Caco-2 (cell line): ENCODE measurements around the gene SLC25A39. TPM values are rescaled to one million over a fixed set of nuclear protein-coding genes. Genes with fewer than 3 reads are reported as not detected.
"Not testable (repeated sequence)": the region's sequence is repeated elsewhere in the genome, so short reads cannot be mapped to it uniquely, and the experiment has no call there.

ENCODE experiments used
- BruUV-seq: library from RNA; stranded (reverse); fragments of 400-500 nt; replicated peaks from 2 replicates; lab custom pipeline; 2021; lab: Mats Ljungman, UMichigan
- CTCF ChIA-PET: fragments of 300-600 bp; sonication (Branson Sonifier 250); formaldehyde crosslinking; loops from one replicate; lab custom pipeline; 2022; ENCODE audit warnings: antibody characterized with exemption; lab: Charles Lee
- POLR2A ChIA-PET: fragments of 300-600 bp; sonication (Branson Sonifier 250); formaldehyde crosslinking; loops from one replicate; lab custom pipeline; 2022; ENCODE audit warnings: antibody characterized with exemption; lab: Charles Lee
- DNase-seq, 2 experiments: peaks; one replicate each; pipeline versions ENCODE4 v3.0.0 to v3.0.0-alpha.2; 2020 to 2022
- H3K27me3 ChIP-seq: replicated peaks from 2 replicates; pipeline ENCODE4 v1.6.0; 2011; ENCODE audit warnings: low read length; ENCODE audit not compliant: control insufficient read depth, insufficient read depth
- H3K36me3 ChIP-seq: 2 replicates; pipeline ENCODE4 v1.5.1; 2011; ENCODE audit warnings: low read length; ENCODE audit not compliant: control insufficient read depth, insufficient read depth
- H3K4me1 ChIP-seq: fragments of 250-450 bp; sonication (Bioruptor Pico); 2 replicates; pipeline ENCODE4 v1.5.1; 2020; ENCODE audit warnings: mild to moderate bottlenecking
- H3K4me3 ChIP-seq: 2 replicates; pipeline ENCODE4 v1.5.1; 2011; ENCODE audit warnings: low read depth, mild to moderate bottlenecking, control low read depth, low read length
- H3K9me3 ChIP-seq: fragments of 250-450 bp; sonication (Bioruptor Pico); 2 replicates; pipeline ENCODE4 v1.5.1; 2020; ENCODE audit warnings: mild to moderate bottlenecking, moderate library complexity
- H3K27ac Mint-ChIP-seq: one replicate; pipeline ENCODE4 v1.8.0; 2022; ENCODE audit warnings: mixed read lengths; ENCODE audit not compliant: unreplicated experiment
- H3K27me3 Mint-ChIP-seq: one replicate; pipeline ENCODE4 v1.8.0; 2022; ENCODE audit warnings: mixed read lengths; ENCODE audit not compliant: insufficient read depth, unreplicated experiment
- H3K36me3 Mint-ChIP-seq: one replicate; pipeline ENCODE4 v1.8.0; 2022; ENCODE audit warnings: mild to moderate bottlenecking, mixed read lengths; ENCODE audit not compliant: insufficient read depth, unreplicated experiment
- H3K4me1 Mint-ChIP-seq: one replicate; pipeline ENCODE4 v1.8.0; 2022; ENCODE audit warnings: low read depth, mixed read lengths; ENCODE audit not compliant: unreplicated experiment
- H3K4me3 Mint-ChIP-seq: one replicate; pipeline ENCODE4 v1.8.0; 2022; ENCODE audit warnings: mild to moderate bottlenecking, moderate library complexity, mixed read lengths; ENCODE audit not compliant: unreplicated experiment
- H3K9me3 Mint-ChIP-seq: one replicate; pipeline ENCODE4 v1.8.0; 2022; ENCODE audit warnings: mixed read lengths; ENCODE audit not compliant: unreplicated experiment
- intact Hi-C: fragments of 100-400 bp; cut with micrococcal nuclease; formaldehyde crosslinking; loops from one replicate; pipeline ENCODE4 v1.10.0; 2022; ENCODE audit not compliant: unreplicated experiment
- total RNA-seq: library from RNA; stranded (reverse); gene quantifications from 2 replicates; pipeline ENCODE4 v1.2.3, GENCODE V29; 2022
- TF ChIP-seq, protein P1 (sequence below), 2 experiments: fragments of 200-600 bp in 1 of 2; IDR thresholded peaks; 1 replicate in 1 of 2; 2 replicates in 1 of 2; pipeline versions ENCODE4 v1.5.1 to v1.8.0; 2011 to 2022; ENCODE audit warnings: antibody characterized with exemption in 1 of 2, control low read depth in 1 of 2, inconsistent platforms in 1 of 2, low read depth in 1 of 2, low read length in 1 of 2, mild to moderate bottlenecking in 1 of 2, moderate library complexity in 1 of 2; ENCODE audit not compliant: insufficient read depth in 1 of 2, severe bottlenecking in 1 of 2, unreplicated experiment in 1 of 2

Gene SLC25A39
- total RNA-seq, 1 experiment from 2014 or later, result 155 TPM

DNA sequence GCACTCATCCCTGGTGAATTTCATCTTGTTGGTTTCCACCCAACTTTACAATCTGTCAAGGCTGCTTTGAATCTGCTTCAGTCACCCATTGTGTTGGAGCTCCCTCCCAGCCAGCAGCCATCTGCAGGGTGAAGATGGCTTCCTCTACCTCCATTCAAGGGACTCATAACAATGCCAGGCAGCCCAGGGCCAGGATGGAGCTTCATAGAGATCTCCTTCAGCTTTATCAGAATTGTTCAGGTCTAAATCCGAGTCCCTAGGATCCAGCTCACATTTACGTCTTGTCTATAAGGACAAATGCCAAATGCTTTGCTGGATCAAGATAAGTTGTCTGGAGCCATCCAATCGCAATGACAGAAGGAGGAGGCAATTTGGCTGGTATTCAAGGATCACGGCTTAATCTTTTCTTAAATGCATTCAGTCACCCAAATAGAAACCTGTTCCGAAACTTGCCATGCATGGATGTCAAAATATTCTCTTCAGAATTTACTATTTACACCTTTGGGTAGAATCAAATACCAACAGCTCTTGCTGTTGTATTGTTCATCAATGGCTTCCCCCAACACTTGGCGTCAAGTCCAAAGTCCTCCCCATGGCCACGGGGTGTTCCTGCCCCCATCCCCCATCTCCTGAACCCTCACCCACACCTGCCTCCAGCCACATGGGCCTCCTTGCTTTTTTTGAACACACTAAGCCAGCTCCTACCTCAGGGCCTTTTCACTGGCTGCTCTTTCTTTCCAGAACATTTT is 42.8 kb upstream of the SLC25A39 start:
- no peaks in the 10 kb centered on the region for H3K36me3 Mint-ChIP-seq
- TF ChIP-seq, protein P1, sequence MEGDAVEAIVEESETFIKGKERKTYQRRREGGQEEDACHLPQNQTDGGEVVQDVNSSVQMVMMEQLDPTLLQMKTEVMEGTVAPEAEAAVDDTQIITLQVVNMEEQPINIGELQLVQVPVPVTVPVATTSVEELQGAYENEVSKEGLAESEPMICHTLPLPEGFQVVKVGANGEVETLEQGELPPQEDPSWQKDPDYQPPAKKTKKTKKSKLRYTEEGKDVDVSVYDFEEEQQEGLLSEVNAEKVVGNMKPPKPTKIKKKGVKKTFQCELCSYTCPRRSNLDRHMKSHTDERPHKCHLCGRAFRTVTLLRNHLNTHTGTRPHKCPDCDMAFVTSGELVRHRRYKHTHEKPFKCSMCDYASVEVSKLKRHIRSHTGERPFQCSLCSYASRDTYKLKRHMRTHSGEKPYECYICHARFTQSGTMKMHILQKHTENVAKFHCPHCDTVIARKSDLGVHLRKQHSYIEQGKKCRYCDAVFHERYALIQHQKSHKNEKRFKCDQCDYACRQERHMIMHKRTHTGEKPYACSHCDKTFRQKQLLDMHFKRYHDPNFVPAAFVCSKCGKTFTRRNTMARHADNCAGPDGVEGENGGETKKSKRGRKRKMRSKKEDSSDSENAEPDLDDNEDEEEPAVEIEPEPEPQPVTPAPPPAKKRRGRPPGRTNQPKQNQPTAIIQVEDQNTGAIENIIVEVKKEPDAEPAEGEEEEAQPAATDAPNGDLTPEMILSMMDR (IDR thresholded peaks at IDR 0.05; ENCODE audit: insufficient read depth in 1 of 2, low read depth in 1 of 2, low read length in 1 of 2, severe bottlenecking in 1 of 2, unreplicated experiment in 1 of 2), result no peak
- Histone ChIP-seq H3K9me3 (no peaks in the 10 kb centered on the region), H3K36me3 (no peaks in the 10 kb centered on the region), H3K4me3 (no peak overlapping the region), H3K27me3 (0 out of 2 replicates have a peak, but pooled peaks cover 1% of the 10 kb centered on the region), H3K4me1 (no peaks in the 10 kb centered on the region)
- no peaks in the 10 kb centered on the region for H3K4me1 Mint-ChIP-seq
- POLR2A ChIA-PET, result interaction anchor here (0.6 kb wide), 1 partner anchor 66 kb away, joined by 3 read pairs; no protein-coding TSS in a partner anchor
- H3K4me3 Mint-ChIP-seq, result no peak overlapping the region
- intact Hi-C loops, result no loop called here
- no peak for DNase-seq
- peaks cover 10% of the 10 kb centered on the region for H3K27me3 Mint-ChIP-seq
- H3K9me3 Mint-ChIP-seq, result no peaks in the 10 kb centered on the region
- CTCF ChIA-PET, result interaction anchor here (0.5 kb wide), 1 partner anchor 364 kb away, joined by 5 read pairs; no protein-coding TSS in a partner anchor
- no peak overlapping the region for H3K27ac Mint-ChIP-seq
- BruUV-seq, result no TSS peak

DNA sequence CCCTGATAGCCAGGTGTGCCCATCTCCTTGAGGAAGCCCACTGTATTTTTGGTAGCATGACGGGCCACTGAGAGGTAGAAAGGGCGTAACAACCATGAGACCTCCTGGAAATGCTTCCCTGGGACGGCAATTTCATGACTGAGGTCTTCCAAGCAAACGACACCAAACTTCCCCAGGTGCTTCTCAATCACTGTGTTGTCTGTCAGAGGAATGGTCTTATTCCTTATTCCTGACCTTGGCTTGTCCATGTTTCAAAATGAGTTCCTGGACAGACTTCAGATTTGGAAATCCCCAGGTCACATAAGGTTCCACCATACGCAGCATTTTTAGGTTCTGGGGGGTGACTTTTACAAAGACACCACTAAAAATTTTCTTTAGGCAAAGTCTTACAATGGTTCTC is 40.4 kb upstream of the SLC25A39 start:
- intact Hi-C loops, H3K4me3 ChIP-seq, DNase-seq, H3K9me3 Mint-ChIP-seq, POLR2A ChIA-PET, H3K36me3 ChIP-seq, H3K9me3 ChIP-seq, H3K27me3 ChIP-seq, BruUV-seq, H3K36me3 Mint-ChIP-seq, H3K27me3 Mint-ChIP-seq, H3K27ac Mint-ChIP-seq: not testable (repeated sequence)
- peaks cover 17% of the 10 kb centered on the region for H3K4me1 Mint-ChIP-seq
- peaks cover 10% of the 10 kb centered on the region; the same call in 1 of the 2 replicates for H3K4me1 ChIP-seq
- CTCF ChIA-PET, result interaction anchor here (0.6 kb wide), 1 partner anchor 23 kb away, joined by 4 read pairs; no protein-coding TSS in a partner anchor
- H3K4me3 Mint-ChIP-seq, result peak overlapping the region; percentile 70

DNA sequence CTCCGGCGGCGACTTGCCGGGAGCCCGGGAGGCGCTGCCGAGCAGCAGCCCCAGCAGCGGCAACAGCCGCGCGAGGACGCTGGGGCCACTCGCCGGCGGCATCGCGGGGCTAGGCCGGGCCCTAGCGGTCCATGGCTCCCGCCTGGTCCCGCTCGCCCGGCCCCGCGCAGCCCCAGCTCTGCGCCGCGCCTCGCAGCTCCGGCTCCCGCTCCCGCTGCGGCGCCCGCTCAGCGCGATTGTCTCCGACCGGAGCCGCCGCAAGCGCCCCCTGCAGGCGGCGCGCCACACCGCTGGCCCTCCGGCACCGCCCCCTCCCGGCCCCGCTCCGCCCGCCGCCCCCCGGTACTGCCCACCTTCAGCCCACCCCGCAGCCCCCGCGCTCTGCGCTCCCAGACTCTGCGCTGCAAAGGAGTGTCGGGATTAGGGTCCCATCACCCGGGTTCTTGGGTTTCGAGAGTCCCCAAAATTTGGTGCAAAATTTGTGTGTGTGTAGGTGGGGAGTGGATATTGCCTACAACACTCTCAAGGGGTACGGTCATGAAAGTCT is 39.1 kb upstream of the SLC25A39 start, which contains the start of gene FAM171A2:
Gene FAM171A2 (minus strand): TSS at position 241 of the 547 bp plus-strand sequence. CDS start 139 bp downstream, at position 102.
- no peaks in the 10 kb centered on the region for H3K9me3 Mint-ChIP-seq
- H3K36me3 ChIP-seq, result no peaks in the 10 kb centered on the region
- CTCF ChIA-PET, result interaction anchor here (0.6 to 1.9 kb wide), 15 partner anchors 8 to 1434 kb away, joined by 3 to 13 read pairs (median 6); partner anchors contain the start of genes GRN and SLC25A39
- DNase-seq, result peak; percentile 49 to 83
- peaks cover 10% of the 10 kb centered on the region; the same call in 1 of the 2 replicates for H3K4me1 ChIP-seq
- TF ChIP-seq, protein P1 (IDR thresholded peaks at IDR 0.05; ENCODE audit: insufficient read depth in 1 of 2, low read depth in 1 of 2, low read length in 1 of 2, severe bottlenecking in 1 of 2, unreplicated experiment in 1 of 2), result peak; percentile 55 to 80
- no peaks in the 10 kb centered on the region for H3K36me3 Mint-ChIP-seq
- H3K27me3 Mint-ChIP-seq, result peaks cover 10% of the 10 kb centered on the region
- peaks cover 17% of the 10 kb centered on the region for H3K4me1 Mint-ChIP-seq
- POLR2A ChIA-PET, result interaction anchor here (0.6 to 1.0 kb wide), 5 partner anchors 10 to 900 kb away, joined by 3 to 7 read pairs (median 5); no protein-coding TSS in a partner anchor
- peak within 1 kb of the TSS; percentile 70 for H3K4me3 Mint-ChIP-seq
- no TSS peak for BruUV-seq
- no peak within 1 kb of the TSS for H3K27ac Mint-ChIP-seq
- H3K4me3 ChIP-seq, result peak within 1 kb of the TSS; percentile 69
- no peaks in the 10 kb centered on the region for H3K9me3 ChIP-seq
- intact Hi-C loops, result no loop called here
- 0 out of 2 replicates have a peak, but pooled peaks cover 1% of the 10 kb centered on the region for H3K27me3 ChIP-seq
